CD14-positive monocyte (primary cell): ENCODE measurements around the gene NEK9. TPM values are rescaled to one million over a fixed set of nuclear protein-coding genes. Genes with fewer than 3 reads are reported as not detected.

Source experiments
- DNase-seq, 3 donors: peaks; one replicate each; pipeline ENCODE4 v3.0.0-alpha.2; 2011 to 2022
- H2AFZ ChIP-seq: 2 replicates; pipeline ENCODE4 v1.6.0; 2012; ENCODE audit warnings: mild to moderate bottlenecking, low read depth, low read length, inconsistent platforms; ENCODE audit not compliant: insufficient read depth, poor library complexity, severe bottlenecking
- H3K27ac ChIP-seq, 2 donors: 1 replicate in 1 of 2; 2 replicates in 1 of 2; pipeline ENCODE4 v1.5.1; 2012 to 2013; ENCODE audit warnings: low read length in 2 of 2, control low read depth in 1 of 2, inconsistent platforms in 1 of 2, low read depth in 1 of 2, mild to moderate bottlenecking in 1 of 2
- H3K27me3 ChIP-seq, 2 donors: one replicate each; pipeline versions ENCODE4 v1.6.0 to v1.6.1; 2011 to 2013; ENCODE audit warnings: low read length in 2 of 2; ENCODE audit not compliant: control insufficient read depth in 2 of 2, insufficient read depth in 2 of 2
- H3K36me3 ChIP-seq, 2 donors: replicated peaks in 1 of 2; 1 replicate in 1 of 2; 2 replicates in 1 of 2; pipeline versions ENCODE4 v1.5.1 to v1.6.1; 2012 to 2013; ENCODE audit warnings: low read length in 2 of 2, control low read depth in 1 of 2, inconsistent platforms in 1 of 2, mild to moderate bottlenecking in 1 of 2; ENCODE audit not compliant: insufficient read depth in 2 of 2, control insufficient read depth in 1 of 2
- H3K4me1 ChIP-seq, 2 donors: 1 replicate in 1 of 2; 2 replicates in 1 of 2; pipeline versions ENCODE4 v1.5.1 to v1.6.1; 2012 to 2013; ENCODE audit warnings: low read length in 2 of 2, control low read depth in 1 of 2, inconsistent platforms in 1 of 2, mild to moderate bottlenecking in 1 of 2, moderate library complexity in 1 of 2; ENCODE audit not compliant: insufficient read depth in 2 of 2, control insufficient read depth in 1 of 2
- H3K4me2 ChIP-seq: replicated peaks from 2 replicates; pipeline ENCODE3; 2012; ENCODE audit warnings: low read length, moderate library complexity, mild to moderate bottlenecking; ENCODE audit not compliant: poor library complexity, severe bottlenecking; ENCODE audit errors: extremely low read depth
- H3K4me3 ChIP-seq, 3 experiments: fragments of 200-600 bp in 1 of 3; sonication (generic) in 1 of 3; replicated peaks in 1 of 3; 1 replicate in 2 of 3; 2 replicates in 1 of 3; pipeline ENCODE4 v1.5.1; 2011 to 2013; ENCODE audit warnings: low read length in 3 of 3, mild to moderate bottlenecking in 3 of 3, control low read depth in 2 of 3, low read depth in 2 of 3, inconsistent platforms in 1 of 3, moderate library complexity in 1 of 3
- H3K79me2 ChIP-seq: 2 replicates; pipeline ENCODE4 v1.6.0; 2012; ENCODE audit warnings: mild to moderate bottlenecking, control low read depth, inconsistent platforms, low read length, moderate library complexity; ENCODE audit not compliant: insufficient read depth
- H3K9ac ChIP-seq: 2 replicates; pipeline ENCODE4 v1.6.0; 2017; ENCODE audit warnings: low read length, mild to moderate bottlenecking; ENCODE audit not compliant: insufficient read depth, poor library complexity, severe bottlenecking
- H3K9me3 ChIP-seq, 2 donors: replicated peaks in 1 of 2; 1 replicate in 1 of 2; 2 replicates in 1 of 2; pipeline versions ENCODE4 v1.5.1 to v1.6.1; 2012 to 2013; ENCODE audit warnings: low read length in 2 of 2, control low read depth in 1 of 2; ENCODE audit not compliant: control insufficient read depth in 1 of 2, insufficient read depth in 1 of 2
- H4K20me1 ChIP-seq: 2 replicates; pipeline ENCODE4 v1.6.0; 2012; ENCODE audit warnings: mild to moderate bottlenecking, low read length, control low read depth, moderate library complexity; ENCODE audit not compliant: insufficient read depth
- H3K27ac Mint-ChIP-seq, 7 donors: one replicate each; pipeline ENCODE4 v1.8.0; 2020; ENCODE audit warnings: mild to moderate bottlenecking in 7 of 7, mixed read lengths in 7 of 7, moderate library complexity in 6 of 7, inconsistent platforms in 2 of 7
- H3K27me3 Mint-ChIP-seq, 3 donors: one replicate each; pipeline ENCODE4 v1.8.0; 2021 to 2022; ENCODE audit warnings: low read depth in 3 of 3, mild to moderate bottlenecking in 3 of 3, mixed read lengths in 3 of 3, moderate library complexity in 3 of 3, inconsistent platforms in 1 of 3
- H3K36me3 Mint-ChIP-seq, 2 donors: one replicate each; pipeline ENCODE4 v1.8.0; 2020; ENCODE audit warnings: mixed read lengths in 2 of 2, inconsistent platforms in 1 of 2, mild to moderate bottlenecking in 1 of 2
- H3K4me1 Mint-ChIP-seq: one replicate; pipeline ENCODE4 v1.8.0; 2020; ENCODE audit warnings: mild to moderate bottlenecking, mixed read lengths
- H3K4me3 Mint-ChIP-seq, 2 donors: one replicate each; pipeline ENCODE4 v1.8.0; 2020; ENCODE audit warnings: mild to moderate bottlenecking in 2 of 2, mixed read lengths in 2 of 2, moderate library complexity in 1 of 2
- H3K9me3 Mint-ChIP-seq, 7 donors: one replicate each; pipeline ENCODE4 v1.8.0; 2020 to 2022; ENCODE audit warnings: mixed read lengths in 7 of 7, mild to moderate bottlenecking in 6 of 7, moderate library complexity in 6 of 7, inconsistent platforms in 2 of 7
- CTCF ChIP-seq: fragments of 200-600 bp; IDR thresholded peaks from one replicate; pipeline ENCODE4 v1.8.0; 2022; ENCODE audit warnings: antibody characterized with exemption, mild to moderate bottlenecking
- WGBS: methylation state at CpG from one replicate; pipeline ENCODE4 v1.1.5; 2013; ENCODE audit warnings: missing lambda C conversion rate; ENCODE audit not compliant: insufficient coverage; 5-methylcytosine and 5-hydroxymethylcytosine counted together
- intact Hi-C, 2 donors: fragments of 100-400 bp; cut with micrococcal nuclease; formaldehyde crosslinking; loops; one replicate each; pipeline versions ENCODE4 v1.15.0 to v1.15.1; 2023
- polyA plus RNA-seq, 3 donors: library from polyadenylated mRNA; depleted of rRNA in 1 of 3; unstranded in 2 of 3; stranded (reverse) in 1 of 3; fragments of 300-500 nt in 2 of 3; fragments of >200 nt in 1 of 3; fragmentation: Illumina TruSeq in 2 of 3; gene quantifications; 1 replicate in 2 of 3; 2 replicates in 1 of 3; pipeline ENCODE4 v1.2.3, GENCODE V29; 2012 to 2021

The NEK9 gene
- polyA plus RNA-seq, 3 donors: 8.9 to 27.8 (median 10.1) TPM

- TF ChIP-seq CTCF: no peak
- H3K4me1 ChIP-seq: no peaks in the 10 kb centered on the region
- H3K79me2 ChIP-seq: no peaks in the 10 kb centered on the region
- Mint-ChIP-seq H3K27me3 (no peaks in the 10 kb centered on the region), H3K36me3 (peaks cover 82 to 96% of the 10 kb centered on the region in 2 donors), H3K4me1 (no peaks in the 10 kb centered on the region), H3K27ac (no peak overlapping the region), H3K9me3 (no peaks in the 10 kb centered on the region), H3K4me3 (no peak overlapping the region)
- no peak overlapping the region for H3K4me2 ChIP-seq
- no peak overlapping the region for H3K27ac ChIP-seq
- no peak overlapping the region for H2AFZ ChIP-seq
- H3K27me3 ChIP-seq: no peaks in the 10 kb centered on the region
- peaks cover 86 to 100% of the 10 kb centered on the region in 2 donors for H3K36me3 ChIP-seq
- no peak overlapping the region for H3K9ac ChIP-seq
- no peak for DNase-seq
- H3K4me3 ChIP-seq: no peak overlapping the region
- intact Hi-C loops: no loop called here
- no peaks in the 10 kb centered on the region for H3K9me3 ChIP-seq
- H4K20me1 ChIP-seq: no peaks in the 10 kb centered on the region
- no CpG with 5 or more reads among the region's 3 CpGs for WGBS
Measured at GRCh38 chr14:75107186-75107585, 19.7 kb downstream of the NEK9 start.

- H3K27ac ChIP-seq: no peak overlapping the region
- no peaks in the 10 kb centered on the region for H3K27me3 ChIP-seq
- peaks cover 86 to 97% of the 10 kb centered on the region in 2 donors for H3K36me3 Mint-ChIP-seq
- no peak overlapping the region for H3K4me3 Mint-ChIP-seq
- TF ChIP-seq CTCF: no peak
- no peaks in the 10 kb centered on the region for H3K27me3 Mint-ChIP-seq
- H4K20me1 ChIP-seq: no peaks in the 10 kb centered on the region
- H3K4me1 Mint-ChIP-seq: no peaks in the 10 kb centered on the region
- H3K9ac ChIP-seq: no peak overlapping the region
- peaks cover 88 to 100% of the 10 kb centered on the region in 2 donors for H3K36me3 ChIP-seq
- H2AFZ ChIP-seq: no peak overlapping the region
- no peak overlapping the region for H3K27ac Mint-ChIP-seq
- no peak for DNase-seq
- H3K79me2 ChIP-seq: no peaks in the 10 kb centered on the region
- 100% methylated on average over 2 of the region's 4 CpGs for WGBS
- no peaks in the 10 kb centered on the region for H3K9me3 ChIP-seq
- H3K4me2 ChIP-seq: no peak overlapping the region
- H3K4me1 ChIP-seq: no peaks in the 10 kb centered on the region
- intact Hi-C loops: no loop called here
- no peak overlapping the region for H3K4me3 ChIP-seq
- no peaks in the 10 kb centered on the region for H3K9me3 Mint-ChIP-seq
Measured at GRCh38 chr14:75101491-75101890, 25.4 kb downstream of the NEK9 start.
